Psoas muscle (tissue), 8 donors: ENCODE results near the gene RPL28. TPM values are rescaled to one million over a fixed set of nuclear protein-coding genes. Genes with fewer than 3 reads are reported as not detected.
"Not testable (repeated sequence)": the region's sequence is repeated elsewhere in the genome, so short reads cannot be mapped to it uniquely, and the experiment has no call there.

Experiments used
- ATAC-seq, 4 donors: fragments of 200-7000 bp; cut with Tn5 transposase; one replicate each; pipeline ENCODE4 v1.9.1; 2020; ENCODE audit warnings: moderate library complexity in 3 of 4, mild to moderate bottlenecking in 2 of 4
- DNase-seq, 2 donors: peaks; one replicate each; pipeline ENCODE4 v3.0.0-alpha.2; 2020
- H3K27ac ChIP-seq: fragments of 200-600 bp; one replicate; pipeline ENCODE4 v1.8.0; 2022
- H3K27me3 ChIP-seq, 3 donors: fragments of 200-600 bp in 1 of 3; one replicate each; pipeline versions ENCODE4 v1.6.1 to v1.8.0; 2013 to 2022; ENCODE audit warnings: low read length in 2 of 3, mild to moderate bottlenecking in 2 of 3, moderate library complexity in 1 of 3; ENCODE audit not compliant: insufficient read depth in 3 of 3
- H3K36me3 ChIP-seq, 2 donors: fragments of 200-600 bp in 1 of 2; one replicate each; pipeline versions ENCODE4 v1.6.1 to v1.8.0; 2013 to 2022; ENCODE audit warnings: low read depth in 1 of 2, mild to moderate bottlenecking in 1 of 2, moderate library complexity in 1 of 2; ENCODE audit not compliant: insufficient read depth in 1 of 2
- H3K4me1 ChIP-seq: fragments of 200-600 bp; one replicate; pipeline ENCODE4 v1.8.0; 2022
- H3K4me3 ChIP-seq: fragments of 200-600 bp; one replicate; pipeline ENCODE4 v1.8.0; 2022; ENCODE audit warnings: mild to moderate bottlenecking
- H3K9me3 ChIP-seq: fragments of 200-600 bp; one replicate; pipeline ENCODE4 v1.8.0; 2022
- CTCF ChIP-seq: fragments of 200-600 bp; IDR thresholded peaks from one replicate; pipeline ENCODE4 v1.8.0; 2022; ENCODE audit warnings: antibody characterized with exemption
- WGBS, 3 donors: extraction: QIAGEN DNeasy Blood & Tissue Kit; methylation state at CpG; one replicate each; pipeline versions ENCODE4 v1.1.6 to v1.1.7; 2013; 5-methylcytosine and 5-hydroxymethylcytosine counted together
- intact Hi-C, 2 donors: fragments of 100-400 bp; cut with DNase I; formaldehyde crosslinking; loops; one replicate each; pipeline versions ENCODE4 v1.11.0 to v1.14.2; 2022
- polyA plus RNA-seq, 3 donors: library from polyadenylated mRNA; stranded (reverse); fragments of 200-250 nt; gene quantifications; one replicate each; pipeline ENCODE4 v1.2.3, GENCODE V29; 2013
- total RNA-seq, 4 donors: library from RNA; stranded (reverse); fragmentation: NEBNext Ultra II Directional in 2 of 4; extraction: Animal tissue kit (Norgen Biotek cat#: 25700) in 2 of 4; gene quantifications; one replicate each; pipeline versions ENCODE4 v1.2.1 to v1.2.4, GENCODE V29; 2021 to 2023
- donor health status: healthy with polysubstance abuse.
- donor health status: DM: no; HTN: no; CAD: no; lungs with moderate emphysema.
- donor health status: Bipolar disorder and iron deficiency.
- donor health status: healthy.
- donor health status: DM: yes; HTN: yes; CAD: no.
- donor health status: DM: no; HTN: no; CAD: no.
- donor health status: DM: no; HTN: no; CAD: no.
- donor health status: DM: yes; HTN: yes; CAD: no.

Gene RPL28
- total and polyA plus RNA-seq, 7 donors: 547 to 1,362 (median 675) TPM

DNA sequence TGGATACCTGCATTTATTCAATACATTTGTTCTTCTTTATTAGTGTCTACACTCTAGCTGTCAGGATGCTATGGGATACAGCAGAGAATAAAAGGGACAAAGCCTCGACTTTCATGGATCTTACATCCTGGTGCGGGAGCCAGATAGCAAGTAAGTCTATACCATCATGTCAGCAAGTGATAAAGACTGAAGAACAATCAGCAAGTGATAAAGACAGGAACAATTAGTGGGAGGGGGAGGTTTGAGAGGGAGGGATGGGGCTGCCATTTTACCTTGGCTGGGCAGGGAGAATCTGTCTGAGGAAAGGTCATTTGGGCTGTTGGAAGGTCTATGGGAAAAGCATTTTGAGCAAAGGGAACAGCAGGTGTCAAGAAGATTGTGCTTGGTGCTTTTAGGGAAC lies 24.4 kb downstream of the RPL28 start:
- no peak overlapping the region for H3K27ac ChIP-seq
- no peak for DNase-seq
- H3K27me3 ChIP-seq: no peaks in the 10 kb centered on the region
- H3K9me3 ChIP-seq: no peaks in the 10 kb centered on the region
- H3K4me3 ChIP-seq: no peak overlapping the region
- H3K4me1 ChIP-seq: no peaks in the 10 kb centered on the region
- intact Hi-C loops: no loop called here
- WGBS, 3 donors: 93 to 96% (median 95%) methylated on average over 2 of the region's 2 CpGs
- ATAC-seq: no peak
- no peak for TF ChIP-seq CTCF
- no peaks in the 10 kb centered on the region for H3K36me3 ChIP-seq

GRCh38 chr19:55418185-55418584 lies 32.5 kb downstream of the RPL28 start:
- Histone ChIP-seq H3K4me3 (no peak overlapping the region), H3K9me3 (no peaks in the 10 kb centered on the region), H3K27ac (no peak overlapping the region), H3K27me3 (peaks cover 0 to 16% (median 3%) of the 10 kb centered on the region in 3 donors), H3K4me1 (no peaks in the 10 kb centered on the region), H3K36me3 (no peaks in the 10 kb centered on the region)
- TF ChIP-seq CTCF: peak; percentile 56
- 10 to 18% (median 12%) methylated on average over 7 of the region's 7 CpGs for WGBS, 3 donors
- DNase-seq (no peak), ATAC-seq (peak; percentile 58 to 80 (median 64))
- intact Hi-C loops: loop anchor here in 1 of 2 donors (5.0 kb wide), 1 partner anchor 116 kb away; no protein-coding TSS in a partner anchor

DNA sequence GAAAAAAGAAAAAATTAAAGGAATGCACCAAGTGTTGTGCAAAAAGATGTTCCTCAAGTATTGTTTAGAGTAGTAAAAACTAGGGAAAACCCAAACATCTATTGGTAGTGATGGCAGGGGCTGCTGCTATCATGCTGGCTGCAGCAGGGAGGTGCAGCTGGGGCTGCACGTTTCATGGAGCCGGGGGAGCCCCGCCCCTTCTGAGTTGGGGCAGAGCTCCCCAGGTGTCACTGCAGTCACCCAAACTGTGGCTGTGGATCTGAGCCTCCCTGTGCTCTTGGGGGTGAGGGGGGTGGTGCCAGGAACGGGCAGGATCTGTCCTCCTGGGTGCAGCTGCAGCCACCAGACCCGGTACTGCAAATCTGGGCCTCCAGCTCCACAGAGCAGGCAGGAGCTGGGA lies 33.4 kb downstream of the RPL28 start:
- Histone ChIP-seq H3K36me3 (no peaks in the 10 kb centered on the region), H3K4me1 (no peaks in the 10 kb centered on the region), H3K4me3 (no peak overlapping the region), H3K27ac (no peak overlapping the region), H3K27me3 (peaks cover 0 to 20% (median 3%) of the 10 kb centered on the region in 3 donors), H3K9me3 (no peaks in the 10 kb centered on the region)
- TF ChIP-seq CTCF: no peak
- WGBS, 3 donors: 43 to 48% (median 44%) methylated on average over 5 of the region's 5 CpGs
- ATAC-seq: no peak
- no peak for DNase-seq
- intact Hi-C loops: loop anchor here in 1 of 2 donors (5.0 kb wide), 1 partner anchor 117 kb away; no protein-coding TSS in a partner anchor

- no peaks in the 10 kb centered on the region for H3K4me1 ChIP-seq
- intact Hi-C loops: loop anchor here in 1 of 2 donors (5.0 kb wide), 1 partner anchor 117 kb away; no protein-coding TSS in a partner anchor
- H3K27me3 ChIP-seq: peaks cover 0 to 26% (median 3%) of the 10 kb centered on the region in 3 donors
- H3K9me3 ChIP-seq: no peaks in the 10 kb centered on the region
- no peaks in the 10 kb centered on the region for H3K36me3 ChIP-seq
- DNase-seq (no peak), ATAC-seq (no peak)
- H3K27ac ChIP-seq: no peak overlapping the region
- no peak overlapping the region for H3K4me3 ChIP-seq
- WGBS, 3 donors: 46 to 70% (median 65%) methylated on average over 5 of the region's 5 CpGs
- TF ChIP-seq CTCF: no peak
Observed at GRCh38 chr19:55419624-55420236, 34.0 kb downstream of the RPL28 start.

- H3K4me1 ChIP-seq, H3K36me3 ChIP-seq, ATAC-seq, DNase-seq, intact Hi-C loops, H3K27ac ChIP-seq, H3K4me3 ChIP-seq, H3K9me3 ChIP-seq: not testable (repeated sequence)
- 54 to 64% (median 61%) methylated on average over 4 of the region's 4 CpGs for WGBS, 3 donors
- peaks cover 0 to 40% (median 3%) of the 10 kb centered on the region in 3 donors for H3K27me3 ChIP-seq
Observed at GRCh38 chr19:55421281-55421680, 35.5 kb downstream of the RPL28 start.
